Measurements from ENCODE around the gene HLA-DRB5. TPM values are rescaled to one million over a fixed set of nuclear protein-coding genes. Genes with fewer than 3 reads are reported as not detected.
"Not testable (repeated sequence)": the region's sequence is repeated elsewhere in the genome, so short reads cannot be mapped to it uniquely, and the experiment has no call there.

The HLA-DRB5 gene
- polyA plus RNA-seq (2012; ENCODE audit: missing spikeins): 116 TPM

GRCh38 chr6:32529697-32530430, at the start of gene HLA-DRB5:
TSS of gene HLA-DRB5 (minus strand) at chr6:32530287. CDS start at chr6:32530224, 63 bp downstream.
- DNase-seq (ENCODE audit: insufficient read length): no peak
- no peak for FAIRE-seq
- TF ChIP-seq TAF1 (IDR thresholded peaks at IDR 0.05; ENCODE audit: borderline replicate concordance, low read depth, low read length) (peak; percentile 65; the same call in 1 of the 2 replicates), POLR2AphosphoS5 (IDR thresholded peaks at IDR 0.05; ENCODE audit: low read depth, low read length) (peak; percentile 85), POLR2A (IDR thresholded peaks at IDR 0.05; ENCODE audit: low read depth, low read length) (peak; percentile 84)

- peak; percentile 44; the same call in 1 of the 2 replicates for TF ChIP-seq POLR2AphosphoS5 (IDR thresholded peaks at IDR 0.05; ENCODE audit: low read depth, low read length)
- no peak for TF ChIP-seq TAF1 (IDR thresholded peaks at IDR 0.05; ENCODE audit: borderline replicate concordance, low read depth, low read length)
- TF ChIP-seq POLR2A (IDR thresholded peaks at IDR 0.05; ENCODE audit: low read depth, low read length): peak; percentile 68
- DNase-seq (ENCODE audit: insufficient read length): no peak
- FAIRE-seq: no peak
These were observed 48.9 kb upstream of the HLA-DRB5 start for GRCh38 chr6:32578962-32579361.

- TF ChIP-seq POLR2AphosphoS5 (IDR thresholded peaks at IDR 0.05; ENCODE audit: low read depth, low read length): peak; percentile 96
- TF ChIP-seq POLR2A (IDR thresholded peaks at IDR 0.05; ENCODE audit: low read depth, low read length): peak; percentile 79
- peak; percentile 53 for FAIRE-seq
- DNase-seq (ENCODE audit: insufficient read length): not testable (repeated sequence)
These were observed 47.4 kb upstream of the HLA-DRB5 start for GRCh38 chr6:32577493-32577892.

GRCh38 chr6:32576250-32576649, 46.2 kb upstream of the HLA-DRB5 start:
- TF ChIP-seq POLR2A (IDR thresholded peaks at IDR 0.05; ENCODE audit: low read depth, low read length): peak; percentile 85
- TF ChIP-seq TAF1 (IDR thresholded peaks at IDR 0.05; ENCODE audit: borderline replicate concordance, low read depth, low read length): no peak
- peak; percentile 91 for TF ChIP-seq POLR2AphosphoS5 (IDR thresholded peaks at IDR 0.05; ENCODE audit: low read depth, low read length)
- FAIRE-seq (no peak), DNase-seq (ENCODE audit: insufficient read length) (no peak)

GRCh38 chr6:32570363-32570905, 40.3 kb upstream of the HLA-DRB5 start:
- TF ChIP-seq TAF1 (IDR thresholded peaks at IDR 0.05; ENCODE audit: borderline replicate concordance, low read depth, low read length) (no peak), POLR2A (IDR thresholded peaks at IDR 0.05; ENCODE audit: low read depth, low read length) (no peak), POLR2AphosphoS5 (IDR thresholded peaks at IDR 0.05; ENCODE audit: low read depth, low read length) (no peak)
- DNase-seq (ENCODE audit: insufficient read length) (no peak), FAIRE-seq (no peak)

GRCh38 chr6:32568561-32568960, 38.5 kb upstream of the HLA-DRB5 start:
- peak; percentile 64 for FAIRE-seq
- no peak for TF ChIP-seq TAF1 (IDR thresholded peaks at IDR 0.05; ENCODE audit: borderline replicate concordance, low read depth, low read length)
- TF ChIP-seq POLR2A (IDR thresholded peaks at IDR 0.05; ENCODE audit: low read depth, low read length): no peak
- no peak for DNase-seq (ENCODE audit: insufficient read length)

GRCh38 chr6:32566957-32567356, 36.9 kb upstream of the HLA-DRB5 start:
- no peak for DNase-seq (ENCODE audit: insufficient read length)
- no peak for FAIRE-seq
- TF ChIP-seq POLR2AphosphoS5 (IDR thresholded peaks at IDR 0.05; ENCODE audit: low read depth, low read length): no peak
- TF ChIP-seq POLR2A (IDR thresholded peaks at IDR 0.05; ENCODE audit: low read depth, low read length): no peak
- TF ChIP-seq TAF1 (IDR thresholded peaks at IDR 0.05; ENCODE audit: borderline replicate concordance, low read depth, low read length): no peak

- TF ChIP-seq POLR2AphosphoS5 (IDR thresholded peaks at IDR 0.05; ENCODE audit: low read depth, low read length) (no peak), TAF1 (IDR thresholded peaks at IDR 0.05; ENCODE audit: borderline replicate concordance, low read depth, low read length) (no peak), POLR2A (IDR thresholded peaks at IDR 0.05; ENCODE audit: low read depth, low read length) (no peak)
- no peak for FAIRE-seq
- DNase-seq (ENCODE audit: insufficient read length): no peak
These were observed 35.4 kb upstream of the HLA-DRB5 start for GRCh38 chr6:32565511-32565910.

- DNase-seq (ENCODE audit: insufficient read length): no peak
- FAIRE-seq: no peak
- TF ChIP-seq TAF1 (IDR thresholded peaks at IDR 0.05; ENCODE audit: borderline replicate concordance, low read depth, low read length): no peak
- no peak for TF ChIP-seq POLR2A (IDR thresholded peaks at IDR 0.05; ENCODE audit: low read depth, low read length)
- no peak for TF ChIP-seq POLR2AphosphoS5 (IDR thresholded peaks at IDR 0.05; ENCODE audit: low read depth, low read length)
These were observed 32.9 kb upstream of the HLA-DRB5 start for GRCh38 chr6:32562940-32563339.

- DNase-seq (ENCODE audit: insufficient read length) (no peak), FAIRE-seq (peak; percentile 9)
- TF ChIP-seq TAF1 (IDR thresholded peaks at IDR 0.05; ENCODE audit: borderline replicate concordance, low read depth, low read length) (no peak), POLR2AphosphoS5 (IDR thresholded peaks at IDR 0.05; ENCODE audit: low read depth, low read length) (no peak), POLR2A (IDR thresholded peaks at IDR 0.05; ENCODE audit: low read depth, low read length) (no peak)
These were observed 29.7 kb upstream of the HLA-DRB5 start for GRCh38 chr6:32559747-32560146.

- TF ChIP-seq POLR2AphosphoS5 (IDR thresholded peaks at IDR 0.05; ENCODE audit: low read depth, low read length) (no peak), POLR2A (IDR thresholded peaks at IDR 0.05; ENCODE audit: low read depth, low read length) (no peak), TAF1 (IDR thresholded peaks at IDR 0.05; ENCODE audit: borderline replicate concordance, low read depth, low read length) (no peak)
- FAIRE-seq (no peak), DNase-seq (ENCODE audit: insufficient read length) (no peak)
These were observed 28.5 kb upstream of the HLA-DRB5 start for GRCh38 chr6:32558426-32559057.
